Adrenal gland (tissue), 19 donors: ENCODE results near the gene SGCB. TPM values are rescaled to one million over a fixed set of nuclear protein-coding genes. Genes with fewer than 3 reads are reported as not detected.
"Not testable (repeated sequence)": the region's sequence is repeated elsewhere in the genome, so short reads cannot be mapped to it uniquely, and the experiment has no call there.

Source experiments
- DNase-seq, 7 donors: peaks; one replicate each; pipeline ENCODE4 v3.0.0-alpha.2; 2019 to 2020
- H3K27ac ChIP-seq, 5 donors: fragments of 200-600 bp; sonication (generic) in 4 of 5; 1 replicate in 3 of 5; 2 replicates in 2 of 5; pipeline versions ENCODE4 v1.5.1 to v1.8.0; 2016 to 2020; ENCODE audit warnings: mild to moderate bottlenecking in 1 of 5
- H3K27me3 ChIP-seq: fragments of 200-600 bp; 2 replicates; pipeline ENCODE4 v1.8.0; 2021
- H3K36me3 ChIP-seq, 2 donors: fragments of 200-600 bp; replicated peaks in 1 of 2; 1 replicate in 1 of 2; 2 replicates in 1 of 2; pipeline versions ENCODE4 v1.5.1 to v1.8.0; 2018 to 2022
- H3K4me1 ChIP-seq, 2 donors: fragments of 200-600 bp; replicated peaks in 1 of 2; 1 replicate in 1 of 2; 2 replicates in 1 of 2; pipeline versions ENCODE4 v1.5.1 to v1.8.0; 2018 to 2021
- H3K4me3 ChIP-seq, 4 donors: fragments of 200-600 bp; sonication (generic) in 3 of 4; one replicate each; pipeline ENCODE4 v1.5.1; 2016 to 2018
- H3K9me3 ChIP-seq, 3 donors: fragments of 200-600 bp; sonication (generic) in 1 of 3; replicated peaks in 1 of 3; 1 replicate in 2 of 3; 2 replicates in 1 of 3; pipeline versions ENCODE4 v1.5.1 to v1.8.0; 2016 to 2021
- POLR2A ChIP-seq, 2 donors: fragments of 450-650 bp; IDR thresholded peaks; one replicate each; pipeline ENCODE4 v1.6.1; 2017; ENCODE audit warnings: antibody characterized with exemption in 2 of 2, mild to moderate bottlenecking in 2 of 2, moderate library complexity in 1 of 2
- WGBS, 4 donors: extraction: QIAGEN DNeasy Blood & Tissue Kit in 2 of 4; methylation state at CpG; one replicate each; pipeline versions ENCODE4 v1.1.5 to v1.1.7; 2013 to 2017; 5-methylcytosine and 5-hydroxymethylcytosine counted together
- intact Hi-C, 2 donors: fragments of 100-400 bp; cut with DNase I; formaldehyde crosslinking; loops; one replicate each; pipeline versions ENCODE4 v1.14.1 to v1.15.0; 2022 to 2023
- long read RNA-seq, 10 donors: library from polyadenylated mRNA in 3 of 10; unstranded in 2 of 10; stranded (forward) in 1 of 10; transcript quantifications; one replicate each; pipeline ENCODE4 v2.0.0 and lab custom pipeline, GENCODE V29; 2021 to 2026
- polyA plus RNA-seq, 3 donors: library from polyadenylated mRNA; stranded (reverse); fragments of 200-250 nt in 2 of 3; fragments of 350-450 nt in 1 of 3; fragmentation: Illumina TruSeq in 1 of 3; extraction: RNeasy Lipid Tissue Mini Kit (QIAGEN cat#74804) in 1 of 3; gene quantifications; one replicate each; pipeline ENCODE4 v1.2.3, GENCODE V29; 2013 to 2014
- total RNA-seq, 9 donors: library from RNA; depleted of rRNA in 4 of 9; stranded (reverse); fragments of >200 nt in 4 of 9; fragments of 120-200 nt in 1 of 9; fragmentation: NEBNext Ultra II Directional in 1 of 9; extraction: Animal tissue kit (Norgen Biotek cat#: 25700) in 1 of 9; gene quantifications; one replicate each; pipeline versions ENCODE4 v1.1.0 to v1.2.4, GENCODE V29; 2013 to 2023
- TF ChIP-seq, protein P1 (sequence below), 6 experiments: fragments of 450-650 bp in 4 of 6; fragments of 200-600 bp in 2 of 6; sonication (generic) in 1 of 6; IDR thresholded peaks; 1 replicate in 5 of 6; 2 replicates in 1 of 6; pipeline versions ENCODE4 v1.5.1 to v1.8.0; 2016 to 2021; ENCODE audit warnings: antibody characterized with exemption in 6 of 6, mild to moderate bottlenecking in 2 of 6, moderate library complexity in 1 of 6
- donor health status: healthy with polysubstance abuse.
- donor health status: Bipolar disorder and iron deficiency.
- donor health status: DM: yes; HTN: yes; CAD: no.
- donor health status: DM: no; HTN: no; CAD: no.
- donor health status: DM: no; HTN: no; CAD: no.
- donor health status: DM: yes; HTN: yes; CAD: no.

Gene SGCB, protein sequence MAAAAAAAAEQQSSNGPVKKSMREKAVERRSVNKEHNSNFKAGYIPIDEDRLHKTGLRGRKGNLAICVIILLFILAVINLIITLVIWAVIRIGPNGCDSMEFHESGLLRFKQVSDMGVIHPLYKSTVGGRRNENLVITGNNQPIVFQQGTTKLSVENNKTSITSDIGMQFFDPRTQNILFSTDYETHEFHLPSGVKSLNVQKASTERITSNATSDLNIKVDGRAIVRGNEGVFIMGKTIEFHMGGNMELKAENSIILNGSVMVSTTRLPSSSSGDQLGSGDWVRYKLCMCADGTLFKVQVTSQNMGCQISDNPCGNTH
- total RNA-seq (10 to 100 TPM; 11.1 to 55.3 (median 29.7) TPM), polyA plus RNA-seq (10 to 100 TPM in 2 of 3 donors, 1 to 10 TPM in 1; 7.7 to 41.2 (median 11.2) TPM)
- long read RNA-seq, donor 1, full-length matches to known transcripts, result 15 of 20 reads
- long read RNA-seq, donor 1, partial matches to known transcripts, result 0 of 20 reads
- long read RNA-seq, donor 1, other reads (novel, unspliced or antisense), result 5 of 20 reads
- long read RNA-seq, donor 2, full-length matches to known transcripts, result 8 of 8 reads
- long read RNA-seq, donor 2, partial matches to known transcripts, result 0 of 8 reads
- long read RNA-seq, donor 2, other reads (novel, unspliced or antisense), result 0 of 8 reads
- long read RNA-seq, donor 3, full-length matches to known transcripts, result 11 of 11 reads
- long read RNA-seq, donor 3, partial matches to known transcripts, result 0 of 11 reads
- long read RNA-seq, donor 3, other reads (novel, unspliced or antisense), result 0 of 11 reads
- long read RNA-seq, donor 4, full-length matches to known transcripts, result 16 of 24 reads
- long read RNA-seq, donor 4, partial matches to known transcripts, result 2 of 24 reads
- long read RNA-seq, donor 4, other reads (novel, unspliced or antisense), result 6 of 24 reads
- long read RNA-seq, donor 5, full-length matches to known transcripts, result 123 of 148 reads
- long read RNA-seq, donor 5, partial matches to known transcripts, result 2 of 148 reads
- long read RNA-seq, donor 5, other reads (novel, unspliced or antisense), result 23 of 148 reads
- long read RNA-seq, donor 6, full-length matches to known transcripts, result 12 of 22 reads
- long read RNA-seq, donor 6, partial matches to known transcripts, result 3 of 22 reads
- long read RNA-seq, donor 6, other reads (novel, unspliced or antisense), result 7 of 22 reads
- long read RNA-seq, donor 7, full-length matches to known transcripts, result 7 of 7 reads
- long read RNA-seq, donor 7, partial matches to known transcripts, result 0 of 7 reads
- long read RNA-seq, donor 7, other reads (novel, unspliced or antisense), result 0 of 7 reads
- long read RNA-seq, donor 8, full-length matches to known transcripts, result 15 of 15 reads
- long read RNA-seq, donor 8, partial matches to known transcripts, result 0 of 15 reads
- long read RNA-seq, donor 8, other reads (novel, unspliced or antisense), result 0 of 15 reads
- long read RNA-seq, donor 9, full-length matches to known transcripts, result 13 of 13 reads
- long read RNA-seq, donor 9, partial matches to known transcripts, result 0 of 13 reads
- long read RNA-seq, donor 9, other reads (novel, unspliced or antisense), result 0 of 13 reads
- long read RNA-seq, donor 10, full-length matches to known transcripts, result 13 of 13 reads
- long read RNA-seq, donor 10, partial matches to known transcripts, result 0 of 13 reads
- long read RNA-seq, donor 10, other reads (novel, unspliced or antisense), result 0 of 13 reads

GRCh38 chr4:52038103-52038912, at the start of gene SGCB:
TSS of gene SGCB (minus strand) at chr4:52038299. CDS start at chr4:52038259, 40 bp downstream.
- peak; percentile 43 to 66 (median 50) for DNase-seq
- Histone ChIP-seq H3K4me1 (peaks cover 0 to 22% of the 10 kb centered on the region in 2 donors), H3K9me3 (no peaks in the 10 kb centered on the region), H3K27me3 (no peaks in the 10 kb centered on the region), H3K27ac (peak within 1 kb of the TSS in 3 of 5 donors; percentile 58 to 82 (median 74)), H3K36me3 (no peaks in the 10 kb centered on the region), H3K4me3 (peak within 1 kb of the TSS; percentile 15 to 90 (median 67))
- TF ChIP-seq, protein P1, sequence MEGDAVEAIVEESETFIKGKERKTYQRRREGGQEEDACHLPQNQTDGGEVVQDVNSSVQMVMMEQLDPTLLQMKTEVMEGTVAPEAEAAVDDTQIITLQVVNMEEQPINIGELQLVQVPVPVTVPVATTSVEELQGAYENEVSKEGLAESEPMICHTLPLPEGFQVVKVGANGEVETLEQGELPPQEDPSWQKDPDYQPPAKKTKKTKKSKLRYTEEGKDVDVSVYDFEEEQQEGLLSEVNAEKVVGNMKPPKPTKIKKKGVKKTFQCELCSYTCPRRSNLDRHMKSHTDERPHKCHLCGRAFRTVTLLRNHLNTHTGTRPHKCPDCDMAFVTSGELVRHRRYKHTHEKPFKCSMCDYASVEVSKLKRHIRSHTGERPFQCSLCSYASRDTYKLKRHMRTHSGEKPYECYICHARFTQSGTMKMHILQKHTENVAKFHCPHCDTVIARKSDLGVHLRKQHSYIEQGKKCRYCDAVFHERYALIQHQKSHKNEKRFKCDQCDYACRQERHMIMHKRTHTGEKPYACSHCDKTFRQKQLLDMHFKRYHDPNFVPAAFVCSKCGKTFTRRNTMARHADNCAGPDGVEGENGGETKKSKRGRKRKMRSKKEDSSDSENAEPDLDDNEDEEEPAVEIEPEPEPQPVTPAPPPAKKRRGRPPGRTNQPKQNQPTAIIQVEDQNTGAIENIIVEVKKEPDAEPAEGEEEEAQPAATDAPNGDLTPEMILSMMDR (IDR thresholded peaks at IDR 0.05), result peak in 1 of 6 experiments; percentile 16
- peak in 1 of 2 donors; percentile 16 for TF ChIP-seq POLR2A (IDR thresholded peaks at IDR 0.05)
- WGBS, 4 donors, result 2 to 39% (median 7%) methylated on average over 8 to 70 of the region's 70 CpGs
- intact Hi-C loops, result no loop called here

GRCh38 chr4:52086425-52086824, 48.3 kb upstream of the SGCB start:
- H3K27ac ChIP-seq, H3K4me1 ChIP-seq, H3K4me3 ChIP-seq, H3K27me3 ChIP-seq, H3K9me3 ChIP-seq, DNase-seq, intact Hi-C loops, H3K36me3 ChIP-seq: not testable (repeated sequence)
- WGBS, 4 donors, result 71 to 83% (median 76%) methylated on average over 1 of the region's 1 CpG

GRCh38 chr4:52081216-52081615, 43.1 kb upstream of the SGCB start:
- Histone ChIP-seq H3K27me3 (no peaks in the 10 kb centered on the region), H3K9me3 (no peaks in the 10 kb centered on the region), H3K4me3 (no peak overlapping the region), H3K36me3 (no peaks in the 10 kb centered on the region), H3K27ac (no peak overlapping the region), H3K4me1 (no peaks in the 10 kb centered on the region)
- intact Hi-C loops, result no loop called here
- no peak for DNase-seq
- TF ChIP-seq, protein P1 (IDR thresholded peaks at IDR 0.05), result no peak
- TF ChIP-seq POLR2A (IDR thresholded peaks at IDR 0.05), result no peak
